SK-N-SH treated with all-trans-retinoic acid at 6 μM for 48 hours (cell line): ENCODE results near the gene PLCB4.

Experiments used
- ATAC-seq: fragments of 200-7000 bp; cut with Tn5 transposase; 3 replicates; pipeline ENCODE4 v1.9.1; 2020; ENCODE audit warnings: mild to moderate bottlenecking, moderate library complexity
- BACH2 ChIP-seq: fragments of 250-450 bp; sonication (Bioruptor Pico); IDR thresholded peaks from 2 replicates; pipeline ENCODE4 v1.9.0; 2021; ENCODE audit warnings: mild to moderate bottlenecking, borderline replicate concordance
- CSDC2 ChIP-seq: fragments of 250-450 bp; sonication (Bioruptor Pico); IDR thresholded peaks from 2 replicates; pipeline ENCODE4 v1.5.0; 2020; ENCODE audit warnings: mild to moderate bottlenecking, moderate library complexity
- ESRRG ChIP-seq: fragments of 250-450 bp; sonication (Bioruptor Pico); IDR thresholded peaks from 2 replicates; pipeline ENCODE4 v1.6.1; 2021; ENCODE audit warnings: mild to moderate bottlenecking
- GLIS3 ChIP-seq: fragments of 250-450 bp; sonication (Bioruptor Pico); IDR thresholded peaks from 2 replicates; pipeline ENCODE4 v1.5.0; 2020; ENCODE audit warnings: mild to moderate bottlenecking, moderate library complexity
- OSR1 ChIP-seq: fragments of 250-450 bp; sonication (Bioruptor Pico); IDR thresholded peaks from 2 replicates; pipeline ENCODE4 v1.8.0; 2022; ENCODE audit warnings: moderate library complexity, mild to moderate bottlenecking, inconsistent platforms
- PPARA ChIP-seq: fragments of 250-450 bp; sonication (Bioruptor Pico); IDR thresholded peaks from 2 replicates; pipeline ENCODE4 v1.5.0; 2020; ENCODE audit warnings: mild to moderate bottlenecking, borderline replicate concordance
- RARB ChIP-seq: fragments of 250-450 bp; sonication (Bioruptor Pico); IDR thresholded peaks from 2 replicates; pipeline ENCODE4 v1.8.0; 2021; ENCODE audit warnings: mild to moderate bottlenecking, moderate library complexity
- SNAI2 ChIP-seq: fragments of 250-450 bp; sonication (Bioruptor Pico); IDR thresholded peaks from 2 replicates; pipeline ENCODE4 v1.5.0; 2020; ENCODE audit warnings: mild to moderate bottlenecking, moderate library complexity
- TCF4 ChIP-seq: fragments of 250-450 bp; sonication (Bioruptor Pico); IDR thresholded peaks from 2 replicates; pipeline ENCODE4 v1.8.0; 2021; ENCODE audit warnings: mild to moderate bottlenecking, moderate library complexity, borderline replicate concordance
- TOX ChIP-seq: fragments of 250-450 bp; sonication (Bioruptor Pico); IDR thresholded peaks from 2 replicates; pipeline ENCODE4 v1.8.0; 2021; ENCODE audit warnings: mild to moderate bottlenecking, moderate library complexity, borderline replicate concordance
- ZC3H10 ChIP-seq: fragments of 250-450 bp; sonication (Bioruptor Pico); IDR thresholded peaks from 2 replicates; pipeline ENCODE4 v1.5.1; 2021; ENCODE audit warnings: mild to moderate bottlenecking, moderate library complexity
- ZFP30 ChIP-seq: fragments of 450-650 bp; formaldehyde crosslinking; IDR thresholded peaks from 2 replicates; pipeline ENCODE4 v1.5.0; 2022; ENCODE audit warnings: mild to moderate bottlenecking, moderate library complexity
- ZNF565 ChIP-seq: fragments of 450-650 bp; formaldehyde crosslinking; conservative IDR thresholded peaks from 2 replicates; pipeline ENCODE4 v1.5.0; 2020; ENCODE audit warnings: low read depth, mild to moderate bottlenecking, moderate library complexity
- ZNF70 ChIP-seq: fragments of 450-650 bp; formaldehyde crosslinking; IDR thresholded peaks from 2 replicates; pipeline ENCODE4 v1.5.0; 2020; ENCODE audit warnings: mild to moderate bottlenecking, moderate library complexity
- ZNF8 ChIP-seq: fragments of 450-650 bp; formaldehyde crosslinking; IDR thresholded peaks from 2 replicates; pipeline ENCODE4 v1.5.0; 2020; ENCODE audit warnings: mild to moderate bottlenecking, moderate library complexity
- TF ChIP-seq, protein P1 (sequence below): fragments of 250-450 bp; sonication (Bioruptor Pico); IDR thresholded peaks from 2 replicates; pipeline ENCODE4 v1.5.1; 2020; ENCODE audit warnings: low read depth, mild to moderate bottlenecking, moderate library complexity
- TF ChIP-seq, protein P2 (sequence below): fragments of 250-450 bp; sonication (Bioruptor Pico); IDR thresholded peaks from 2 replicates; pipeline ENCODE4 v1.5.0; 2020; ENCODE audit warnings: mild to moderate bottlenecking, moderate library complexity
- TF ChIP-seq, protein P3 (sequence below): fragments of 250-450 bp; sonication (Bioruptor Pico); IDR thresholded peaks from 2 replicates; pipeline ENCODE4 v1.8.0; 2021; ENCODE audit warnings: low read depth, mild to moderate bottlenecking, moderate library complexity, borderline replicate concordance
- TF ChIP-seq, protein P4 (sequence below): fragments of 250-450 bp; sonication (Bioruptor Pico); IDR thresholded peaks from 2 replicates; pipeline ENCODE4 v1.8.0; 2020; ENCODE audit warnings: mild to moderate bottlenecking, moderate library complexity, borderline replicate concordance

The PLCB4 gene

DNA sequence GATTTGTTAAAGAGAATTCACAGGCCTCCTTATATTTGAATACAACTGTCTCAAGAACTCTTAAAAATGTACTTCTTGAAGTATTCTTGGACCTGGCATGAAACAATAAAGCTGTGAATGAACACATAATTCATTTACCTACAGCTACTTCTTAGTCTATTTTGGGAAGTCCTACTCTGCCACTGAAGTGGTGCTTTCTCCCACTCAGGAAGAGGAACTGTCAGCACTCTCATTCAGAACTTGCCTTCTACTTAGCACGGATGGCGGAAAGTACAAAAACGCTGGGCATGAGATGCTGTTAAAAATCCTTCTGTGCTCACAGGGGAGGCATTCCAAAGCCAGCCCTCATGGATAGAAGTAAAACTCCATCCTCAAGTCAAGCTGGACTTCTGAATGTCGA lies 300.7 kb downstream of the PLCB4 start:
- ATAC-seq: no peak
- TF ChIP-seq ZNF565 (CRISPR knock-in tag): no peak
- no peak for TF ChIP-seq OSR1 (CRISPR knock-in tag)
- TF ChIP-seq BACH2: no peak
- TF ChIP-seq ZNF8 (CRISPR knock-in tag): no peak
- TF ChIP-seq, protein P1, sequence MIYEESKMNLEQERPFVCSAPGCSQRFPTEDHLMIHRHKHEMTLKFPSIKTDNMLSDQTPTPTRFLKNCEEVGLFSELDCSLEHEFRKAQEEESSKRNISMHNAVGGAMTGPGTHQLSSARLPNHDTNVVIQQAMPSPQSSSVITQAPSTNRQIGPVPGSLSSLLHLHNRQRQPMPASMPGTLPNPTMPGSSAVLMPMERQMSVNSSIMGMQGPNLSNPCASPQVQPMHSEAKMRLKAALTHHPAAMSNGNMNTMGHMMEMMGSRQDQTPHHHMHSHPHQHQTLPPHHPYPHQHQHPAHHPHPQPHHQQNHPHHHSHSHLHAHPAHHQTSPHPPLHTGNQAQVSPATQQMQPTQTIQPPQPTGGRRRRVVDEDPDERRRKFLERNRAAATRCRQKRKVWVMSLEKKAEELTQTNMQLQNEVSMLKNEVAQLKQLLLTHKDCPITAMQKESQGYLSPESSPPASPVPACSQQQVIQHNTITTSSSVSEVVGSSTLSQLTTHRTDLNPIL: no peak
- no peak for TF ChIP-seq SNAI2 (CRISPR knock-in tag)
- TF ChIP-seq ZC3H10 (CRISPR knock-in tag): no peak
- no peak for TF ChIP-seq RARB
- TF ChIP-seq PPARA (CRISPR knock-in tag): no peak
- TF ChIP-seq, protein P2, sequence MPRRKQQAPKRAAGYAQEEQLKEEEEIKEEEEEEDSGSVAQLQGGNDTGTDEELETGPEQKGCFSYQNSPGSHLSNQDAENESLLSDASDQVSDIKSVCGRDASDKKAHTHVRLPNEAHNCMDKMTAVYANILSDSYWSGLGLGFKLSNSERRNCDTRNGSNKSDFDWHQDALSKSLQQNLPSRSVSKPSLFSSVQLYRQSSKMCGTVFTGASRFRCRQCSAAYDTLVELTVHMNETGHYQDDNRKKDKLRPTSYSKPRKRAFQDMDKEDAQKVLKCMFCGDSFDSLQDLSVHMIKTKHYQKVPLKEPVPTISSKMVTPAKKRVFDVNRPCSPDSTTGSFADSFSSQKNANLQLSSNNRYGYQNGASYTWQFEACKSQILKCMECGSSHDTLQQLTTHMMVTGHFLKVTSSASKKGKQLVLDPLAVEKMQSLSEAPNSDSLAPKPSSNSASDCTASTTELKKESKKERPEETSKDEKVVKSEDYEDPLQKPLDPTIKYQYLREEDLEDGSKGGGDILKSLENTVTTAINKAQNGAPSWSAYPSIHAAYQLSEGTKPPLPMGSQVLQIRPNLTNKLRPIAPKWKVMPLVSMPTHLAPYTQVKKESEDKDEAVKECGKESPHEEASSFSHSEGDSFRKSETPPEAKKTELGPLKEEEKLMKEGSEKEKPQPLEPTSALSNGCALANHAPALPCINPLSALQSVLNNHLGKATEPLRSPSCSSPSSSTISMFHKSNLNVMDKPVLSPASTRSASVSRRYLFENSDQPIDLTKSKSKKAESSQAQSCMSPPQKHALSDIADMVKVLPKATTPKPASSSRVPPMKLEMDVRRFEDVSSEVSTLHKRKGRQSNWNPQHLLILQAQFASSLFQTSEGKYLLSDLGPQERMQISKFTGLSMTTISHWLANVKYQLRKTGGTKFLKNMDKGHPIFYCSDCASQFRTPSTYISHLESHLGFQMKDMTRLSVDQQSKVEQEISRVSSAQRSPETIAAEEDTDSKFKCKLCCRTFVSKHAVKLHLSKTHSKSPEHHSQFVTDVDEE (CRISPR knock-in tag): no peak

DNA sequence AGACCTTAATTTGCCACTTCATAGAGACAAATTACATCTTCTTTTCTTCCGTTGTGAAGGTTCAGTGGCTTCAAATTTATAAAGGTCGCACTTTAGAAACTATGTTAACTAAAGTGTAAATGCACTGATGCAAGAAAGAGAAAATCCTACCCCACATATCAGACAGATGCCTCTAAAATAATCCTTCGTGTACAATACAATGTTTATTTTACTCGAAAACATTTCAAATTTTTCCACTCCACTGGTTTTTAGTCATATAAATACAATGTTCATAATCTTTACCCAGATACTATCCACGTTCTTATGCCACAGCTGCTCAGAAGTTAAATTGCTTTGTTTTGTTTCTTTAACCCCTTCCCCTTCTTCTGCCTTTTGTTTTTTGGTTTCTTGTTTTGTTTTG lies 305.2 kb downstream of the PLCB4 start:
- no peak for ATAC-seq
- TF ChIP-seq ZFP30 (no peak), ZC3H10 (CRISPR knock-in tag) (no peak), ESRRG (CRISPR knock-in tag) (no peak), ZNF70 (CRISPR knock-in tag) (no peak), GLIS3 (CRISPR knock-in tag) (no peak), TCF4 (no peak), TOX (no peak), PPARA (CRISPR knock-in tag) (no peak), ZNF8 (CRISPR knock-in tag) (no peak)
- TF ChIP-seq, protein P1: no peak
- TF ChIP-seq, protein P3, sequence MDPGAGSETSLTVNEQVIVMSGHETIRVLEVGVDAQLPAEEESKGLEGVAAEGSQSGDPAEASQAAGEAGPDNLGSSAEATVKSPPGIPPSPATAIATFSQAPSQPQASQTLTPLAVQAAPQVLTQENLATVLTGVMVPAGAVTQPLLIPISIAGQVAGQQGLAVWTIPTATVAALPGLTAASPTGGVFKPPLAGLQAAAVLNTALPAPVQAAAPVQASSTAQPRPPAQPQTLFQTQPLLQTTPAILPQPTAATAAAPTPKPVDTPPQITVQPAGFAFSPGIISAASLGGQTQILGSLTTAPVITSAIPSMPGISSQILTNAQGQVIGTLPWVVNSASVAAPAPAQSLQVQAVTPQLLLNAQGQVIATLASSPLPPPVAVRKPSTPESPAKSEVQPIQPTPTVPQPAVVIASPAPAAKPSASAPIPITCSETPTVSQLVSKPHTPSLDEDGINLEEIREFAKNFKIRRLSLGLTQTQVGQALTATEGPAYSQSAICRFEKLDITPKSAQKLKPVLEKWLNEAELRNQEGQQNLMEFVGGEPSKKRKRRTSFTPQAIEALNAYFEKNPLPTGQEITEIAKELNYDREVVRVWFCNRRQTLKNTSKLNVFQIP (CRISPR knock-in tag): no peak

DNA sequence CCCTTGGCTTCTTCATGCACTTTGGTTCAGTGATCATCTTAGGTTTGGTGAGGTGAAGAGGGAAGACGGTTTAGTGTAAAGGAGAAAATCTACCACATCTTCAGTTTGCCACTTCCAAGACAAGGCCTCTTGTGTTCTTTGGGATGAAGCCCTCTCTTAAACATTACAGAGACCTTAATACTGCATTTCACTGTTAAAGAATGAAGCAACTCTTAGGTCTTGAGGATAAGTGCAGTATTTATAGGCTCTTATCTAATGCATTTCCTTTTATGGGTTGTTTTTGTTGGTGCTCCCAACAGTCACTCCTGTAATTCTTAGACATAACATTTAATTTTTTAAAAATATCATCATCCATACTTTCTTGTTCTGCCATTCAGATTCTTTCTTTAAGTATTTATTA lies 305.6 kb downstream of the PLCB4 start:
- no peak for ATAC-seq
- no peak for TF ChIP-seq CSDC2 (CRISPR knock-in tag)
- TF ChIP-seq, protein P4, sequence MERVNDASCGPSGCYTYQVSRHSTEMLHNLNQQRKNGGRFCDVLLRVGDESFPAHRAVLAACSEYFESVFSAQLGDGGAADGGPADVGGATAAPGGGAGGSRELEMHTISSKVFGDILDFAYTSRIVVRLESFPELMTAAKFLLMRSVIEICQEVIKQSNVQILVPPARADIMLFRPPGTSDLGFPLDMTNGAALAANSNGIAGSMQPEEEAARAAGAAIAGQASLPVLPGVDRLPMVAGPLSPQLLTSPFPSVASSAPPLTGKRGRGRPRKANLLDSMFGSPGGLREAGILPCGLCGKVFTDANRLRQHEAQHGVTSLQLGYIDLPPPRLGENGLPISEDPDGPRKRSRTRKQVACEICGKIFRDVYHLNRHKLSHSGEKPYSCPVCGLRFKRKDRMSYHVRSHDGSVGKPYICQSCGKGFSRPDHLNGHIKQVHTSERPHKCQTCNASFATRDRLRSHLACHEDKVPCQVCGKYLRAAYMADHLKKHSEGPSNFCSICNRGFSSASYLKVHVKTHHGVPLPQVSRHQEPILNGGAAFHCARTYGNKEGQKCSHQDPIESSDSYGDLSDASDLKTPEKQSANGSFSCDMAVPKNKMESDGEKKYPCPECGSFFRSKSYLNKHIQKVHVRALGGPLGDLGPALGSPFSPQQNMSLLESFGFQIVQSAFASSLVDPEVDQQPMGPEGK (CRISPR knock-in tag): no peak
- TF ChIP-seq ZNF70 (CRISPR knock-in tag): no peak
- TF ChIP-seq ESRRG (CRISPR knock-in tag): no peak
- TF ChIP-seq ZNF565 (CRISPR knock-in tag): no peak
- no peak for TF ChIP-seq RARB
- TF ChIP-seq, protein P1: no peak
